Measurements from ENCODE around the gene SLX4IP.

The SLX4IP gene

DNA sequence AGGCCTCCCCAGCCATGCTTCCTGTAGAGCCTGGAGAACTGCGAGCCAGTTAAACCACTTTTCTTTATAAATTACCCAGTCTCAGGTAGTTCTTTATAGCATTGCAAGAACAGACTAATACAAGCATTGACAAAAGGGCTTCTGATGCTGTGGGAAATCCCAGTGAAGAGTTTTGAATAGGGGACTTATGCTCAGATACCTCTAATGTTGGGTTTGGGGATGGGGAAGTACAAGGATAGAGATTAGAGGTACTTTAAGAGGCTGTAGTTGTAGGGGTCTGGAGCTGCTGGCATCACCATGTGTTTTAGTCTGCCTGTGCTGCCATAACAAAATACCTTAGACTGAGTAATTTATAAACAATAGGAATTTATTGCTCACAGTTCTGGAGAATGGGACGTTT lies 8.8 kb downstream of the SLX4IP start:
- no peak overlapping the region for H3K14ac ChIP-seq (ENCODE audit: low read length in 2 of 2)
- no peaks in the 10 kb centered on the region for H3K9me3 ChIP-seq (ENCODE audit: control insufficient read depth, low read length)
- H2AK5ac ChIP-seq (ENCODE audit: low read length, severe bottlenecking): no peak overlapping the region
- H2BK12ac ChIP-seq (ENCODE audit: low read length in 2 of 2): no peak overlapping the region
- no peak overlapping the region for H3K4me2 ChIP-seq (ENCODE audit: low read length, poor library complexity, severe bottlenecking)
- no peak for DNase-seq
- no peak overlapping the region for H4K8ac ChIP-seq (ENCODE audit: low read length)
- H2AFZ ChIP-seq (ENCODE audit: low read depth, low read length): no peak overlapping the region
- H3K4me3 ChIP-seq (ENCODE audit: insufficient read depth in 1 of 2, low read depth in 1 of 2, low read length in 2 of 2): no peak overlapping the region
- no peak overlapping the region for H2BK15ac ChIP-seq (ENCODE audit: low read depth, poor library complexity, severe bottlenecking)
- no peak overlapping the region for H2BK5ac ChIP-seq (ENCODE audit: low read depth, low read length, poor library complexity, severe bottlenecking)
- no peaks in the 10 kb centered on the region for H3K36me3 ChIP-seq (ENCODE audit: control insufficient read depth in 1 of 2, insufficient read depth in 2 of 2, low read depth in 1 of 2, low read length in 2 of 2)
- H3K23ac ChIP-seq (ENCODE audit: low read length in 2 of 2): no peak overlapping the region
- peaks cover 22% of the 10 kb centered on the region for H3K79me1 ChIP-seq (replicated peaks; ENCODE audit: low read length, poor library complexity, severe bottlenecking)
- no peak overlapping the region for H3K9ac ChIP-seq (ENCODE audit: low read length)
- H3K4me1 ChIP-seq (ENCODE audit: control insufficient read depth, insufficient read depth, low read depth, low read length): no peaks in the 10 kb centered on the region
- no peak overlapping the region for H3K27ac ChIP-seq (ENCODE audit: low read length, poor library complexity, severe bottlenecking)
- no peak overlapping the region for H4K91ac ChIP-seq (ENCODE audit: low read length)
- no peak overlapping the region for H2BK120ac ChIP-seq (ENCODE audit: low read depth, low read length)
- WGBS: 55% methylated on average over 2 of the region's 2 CpGs
- no peak overlapping the region for H3K4ac ChIP-seq (ENCODE audit: low read depth in 1 of 2, low read length in 2 of 2)
- H3K27me3 ChIP-seq (ENCODE audit: control insufficient read depth in 1 of 2, insufficient read depth in 1 of 2, low read length in 2 of 2): no peaks in the 10 kb centered on the region
- no peak overlapping the region for H3K18ac ChIP-seq (ENCODE audit: low read depth in 1 of 2, low read length in 2 of 2)

DNA sequence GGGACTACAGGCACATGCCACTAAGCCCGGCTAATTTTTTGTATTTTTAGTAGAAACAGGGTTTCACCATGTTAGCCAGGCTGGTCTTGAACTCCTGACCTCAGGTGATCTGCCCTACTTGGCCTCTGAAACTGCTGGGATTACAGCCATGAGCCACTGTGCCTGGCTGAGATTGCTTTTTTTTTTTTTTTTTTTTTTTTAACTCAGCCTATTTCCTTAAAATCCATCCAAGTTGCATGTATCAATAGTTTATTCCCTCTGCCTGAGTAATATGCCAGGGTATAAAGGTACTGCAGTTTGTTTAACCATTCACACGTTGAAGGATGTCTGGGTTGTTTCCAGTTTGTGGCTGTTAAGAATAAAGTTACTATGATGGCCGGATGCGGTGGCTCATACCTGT lies 10.7 kb downstream of the SLX4IP start:
- no peak overlapping the region for H4K91ac ChIP-seq (ENCODE audit: low read length)
- no peak overlapping the region for H3K18ac ChIP-seq (ENCODE audit: low read depth in 1 of 2, low read length in 2 of 2)
- WGBS: 95% methylated on average over 4 of the region's 4 CpGs
- H4K8ac ChIP-seq (ENCODE audit: low read length): no peak overlapping the region
- H3K27ac ChIP-seq (ENCODE audit: low read length, poor library complexity, severe bottlenecking): no peak overlapping the region
- no peak overlapping the region for H2BK15ac ChIP-seq (ENCODE audit: low read depth, poor library complexity, severe bottlenecking)
- H3K4ac ChIP-seq (ENCODE audit: low read depth in 1 of 2, low read length in 2 of 2): no peak overlapping the region
- H3K4me3 ChIP-seq (ENCODE audit: insufficient read depth in 1 of 2, low read depth in 1 of 2, low read length in 2 of 2): no peak overlapping the region
- no peaks in the 10 kb centered on the region for H3K36me3 ChIP-seq (ENCODE audit: control insufficient read depth in 1 of 2, insufficient read depth in 2 of 2, low read depth in 1 of 2, low read length in 2 of 2)
- no peak overlapping the region for H2BK12ac ChIP-seq (ENCODE audit: low read length in 2 of 2)
- no peak overlapping the region for H3K9ac ChIP-seq (ENCODE audit: low read length)
- H2AFZ ChIP-seq (ENCODE audit: low read depth, low read length): no peak overlapping the region
- H3K9me3 ChIP-seq (ENCODE audit: control insufficient read depth, low read length): no peaks in the 10 kb centered on the region
- H3K27me3 ChIP-seq (ENCODE audit: control insufficient read depth in 1 of 2, insufficient read depth in 1 of 2, low read length in 2 of 2): no peaks in the 10 kb centered on the region
- no peak overlapping the region for H2AK5ac ChIP-seq (ENCODE audit: low read length, severe bottlenecking)
- no peak for DNase-seq
- no peak overlapping the region for H3K23ac ChIP-seq (ENCODE audit: low read length in 2 of 2)
- H3K79me1 ChIP-seq (replicated peaks; ENCODE audit: low read length, poor library complexity, severe bottlenecking): peaks cover 22% of the 10 kb centered on the region
- no peak overlapping the region for H3K14ac ChIP-seq (ENCODE audit: low read length in 2 of 2)
- H2BK5ac ChIP-seq (ENCODE audit: low read depth, low read length, poor library complexity, severe bottlenecking): no peak overlapping the region
- no peaks in the 10 kb centered on the region for H3K4me1 ChIP-seq (ENCODE audit: control insufficient read depth, insufficient read depth, low read depth, low read length)
- H2BK120ac ChIP-seq (ENCODE audit: low read depth, low read length): no peak overlapping the region
- no peak overlapping the region for H3K4me2 ChIP-seq (ENCODE audit: low read length, poor library complexity, severe bottlenecking)

DNA sequence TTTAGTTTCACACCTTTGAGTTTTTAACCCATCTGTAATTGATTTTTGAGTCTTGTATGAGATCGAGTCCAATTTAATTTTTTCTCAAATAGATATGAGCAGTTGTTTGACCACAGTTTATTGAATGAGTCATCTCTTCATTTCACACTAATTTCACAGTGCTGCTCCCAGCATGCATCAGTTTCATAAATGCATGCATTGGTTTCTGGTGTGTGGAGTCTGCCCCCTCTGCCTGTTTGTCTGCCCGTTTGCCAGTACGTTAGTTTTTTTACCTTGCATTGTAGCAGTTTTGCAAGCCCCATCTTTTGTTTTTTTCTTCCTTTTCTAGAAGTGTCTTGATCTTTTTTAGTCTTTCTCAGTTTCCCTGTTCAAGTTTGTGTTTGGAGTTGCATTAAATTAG lies 11.9 kb downstream of the SLX4IP start:
- 81% methylated on average over 2 of the region's 3 CpGs for WGBS
- Histone ChIP-seq H3K36me3 (ENCODE audit: control insufficient read depth in 1 of 2, insufficient read depth in 2 of 2, low read depth in 1 of 2, low read length in 2 of 2) (no peaks in the 10 kb centered on the region), H3K4me1 (ENCODE audit: control insufficient read depth, insufficient read depth, low read depth, low read length) (no peaks in the 10 kb centered on the region), H2AK5ac (ENCODE audit: low read length, severe bottlenecking) (no peak overlapping the region), H3K27ac (ENCODE audit: low read length, poor library complexity, severe bottlenecking) (no peak overlapping the region), H3K4me3 (ENCODE audit: insufficient read depth in 1 of 2, low read depth in 1 of 2, low read length in 2 of 2) (no peak overlapping the region), H3K14ac (ENCODE audit: low read length in 2 of 2) (no peak overlapping the region), H4K91ac (ENCODE audit: low read length) (no peak overlapping the region), H3K9me3 (ENCODE audit: control insufficient read depth, low read length) (no peaks in the 10 kb centered on the region), H3K4me2 (ENCODE audit: low read length, poor library complexity, severe bottlenecking) (peak overlapping the region; percentile 33), H3K18ac (ENCODE audit: low read depth in 1 of 2, low read length in 2 of 2) (no peak overlapping the region), H2BK15ac (ENCODE audit: low read depth, poor library complexity, severe bottlenecking) (no peak overlapping the region), H3K4ac (ENCODE audit: low read depth in 1 of 2, low read length in 2 of 2) (no peak overlapping the region), H2BK5ac (ENCODE audit: low read depth, low read length, poor library complexity, severe bottlenecking) (no peak overlapping the region), H3K9ac (ENCODE audit: low read length) (peak overlapping the region; percentile 51), H3K27me3 (ENCODE audit: control insufficient read depth in 1 of 2, insufficient read depth in 1 of 2, low read length in 2 of 2) (no peaks in the 10 kb centered on the region), H3K79me1 (replicated peaks; ENCODE audit: low read length, poor library complexity, severe bottlenecking) (peaks cover 23% of the 10 kb centered on the region), H3K23ac (ENCODE audit: low read length in 2 of 2) (no peak overlapping the region), H2BK12ac (ENCODE audit: low read length in 2 of 2) (no peak overlapping the region), H2BK120ac (ENCODE audit: low read depth, low read length) (no peak overlapping the region), H2AFZ (ENCODE audit: low read depth, low read length) (no peak overlapping the region), H4K8ac (ENCODE audit: low read length) (no peak overlapping the region)
- DNase-seq: peak; percentile 51

DNA sequence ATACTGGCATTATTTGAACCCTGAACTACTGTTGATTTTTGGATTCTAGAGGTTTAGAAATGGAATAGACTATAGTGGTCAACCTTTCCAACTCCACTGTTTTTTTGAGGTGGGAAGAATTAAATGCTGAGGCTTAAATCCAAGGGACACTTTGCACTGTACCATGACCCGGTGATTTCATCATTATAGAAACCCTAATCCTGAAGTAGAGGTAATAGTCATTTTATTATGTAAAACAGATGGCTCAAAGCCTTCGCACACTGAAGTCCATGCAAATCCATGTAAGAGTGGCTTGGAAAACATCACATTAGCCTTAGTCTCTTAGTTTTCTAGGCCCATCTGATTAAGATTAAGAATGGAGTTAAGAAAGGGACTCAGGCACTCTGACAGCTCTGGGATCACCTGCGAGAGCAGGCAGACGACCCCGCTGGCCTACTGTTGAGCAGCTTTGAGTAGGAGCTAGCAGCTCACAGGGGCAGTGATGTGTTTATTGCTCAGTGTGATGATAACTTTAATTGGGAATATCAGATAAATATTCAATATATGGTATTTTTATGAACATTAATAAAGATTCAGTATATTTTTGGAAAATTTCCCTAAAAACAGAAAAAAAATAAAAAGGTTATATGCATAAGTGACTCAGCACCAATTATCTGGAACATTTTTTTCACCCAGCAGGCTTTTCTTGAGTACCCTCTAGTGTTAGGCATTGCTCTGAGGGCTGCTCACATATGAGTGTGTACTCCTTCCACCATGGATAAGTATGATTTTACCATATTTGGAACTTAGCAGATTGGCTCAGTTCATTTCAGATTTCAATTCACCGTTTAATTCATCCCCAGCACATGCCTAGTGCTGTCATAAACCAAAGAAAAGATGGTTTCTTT lies 13.4 kb downstream of the SLX4IP start:
- H3K9me3 ChIP-seq (ENCODE audit: control insufficient read depth, low read length): no peaks in the 10 kb centered on the region
- 92% methylated on average over 4 of the region's 6 CpGs for WGBS
- peaks cover 22% of the 10 kb centered on the region for H3K79me1 ChIP-seq (replicated peaks; ENCODE audit: low read length, poor library complexity, severe bottlenecking)
- no peak overlapping the region for H2BK15ac ChIP-seq (ENCODE audit: low read depth, poor library complexity, severe bottlenecking)
- H2BK5ac ChIP-seq (ENCODE audit: low read depth, low read length, poor library complexity, severe bottlenecking): no peak overlapping the region
- H3K9ac ChIP-seq (ENCODE audit: low read length): no peak overlapping the region
- no peak overlapping the region for H3K4me2 ChIP-seq (ENCODE audit: low read length, poor library complexity, severe bottlenecking)
- H3K4me3 ChIP-seq (ENCODE audit: insufficient read depth in 1 of 2, low read depth in 1 of 2, low read length in 2 of 2): no peak overlapping the region
- H3K23ac ChIP-seq (ENCODE audit: low read length in 2 of 2): no peak overlapping the region
- no peak overlapping the region for H3K14ac ChIP-seq (ENCODE audit: low read length in 2 of 2)
- DNase-seq: no peak
- H2BK12ac ChIP-seq (ENCODE audit: low read length in 2 of 2): no peak overlapping the region
- H2BK120ac ChIP-seq (ENCODE audit: low read depth, low read length): no peak overlapping the region
- no peaks in the 10 kb centered on the region for H3K36me3 ChIP-seq (ENCODE audit: control insufficient read depth in 1 of 2, insufficient read depth in 2 of 2, low read depth in 1 of 2, low read length in 2 of 2)
- no peaks in the 10 kb centered on the region for H3K27me3 ChIP-seq (ENCODE audit: control insufficient read depth in 1 of 2, insufficient read depth in 1 of 2, low read length in 2 of 2)
- H3K4ac ChIP-seq (ENCODE audit: low read depth in 1 of 2, low read length in 2 of 2): no peak overlapping the region
- H4K8ac ChIP-seq (ENCODE audit: low read length): no peak overlapping the region
- H3K18ac ChIP-seq (ENCODE audit: low read depth in 1 of 2, low read length in 2 of 2): no peak overlapping the region
- no peak overlapping the region for H2AFZ ChIP-seq (ENCODE audit: low read depth, low read length)
- H3K27ac ChIP-seq (ENCODE audit: low read length, poor library complexity, severe bottlenecking): no peak overlapping the region
- H4K91ac ChIP-seq (ENCODE audit: low read length): no peak overlapping the region
- no peak overlapping the region for H2AK5ac ChIP-seq (ENCODE audit: low read length, severe bottlenecking)
- H3K4me1 ChIP-seq (ENCODE audit: control insufficient read depth, insufficient read depth, low read depth, low read length): no peaks in the 10 kb centered on the region
